OCI-LY7 (cell line): ENCODE data around the gene ZNF3. TPM values are rescaled to one million over a fixed set of nuclear protein-coding genes. Genes with fewer than 3 reads are reported as not detected.

Experiments
- BruUV-seq: library from RNA; stranded (reverse); fragments of 400-500 nt; replicated peaks from 2 replicates; lab custom pipeline; 2021; lab: Mats Ljungman, UMichigan
- CTCF ChIA-PET: fragments of 300-600 bp; sonication (Branson Sonifier 250); formaldehyde crosslinking; loops from one replicate; lab custom pipeline; 2022; ENCODE audit warnings: antibody characterized with exemption; ENCODE audit not compliant: unreplicated experiment; lab: Charles Lee
- POLR2A ChIA-PET: fragments of 300-600 bp; sonication (Branson Sonifier 250); formaldehyde crosslinking; loops from one replicate; lab custom pipeline; 2022; ENCODE audit warnings: antibody characterized with exemption; lab: Charles Lee
- DNase-seq: peaks from one replicate; pipeline ENCODE4 v3.0.0-alpha.2; 2015; ENCODE audit warnings: low spot score
- H2AFZ ChIP-seq: fragments of 200-600 bp; sonication (generic), shearing (Covaris generic); 2 replicates; pipeline ENCODE4 v1.6.1; 2014; ENCODE audit warnings: mild to moderate bottlenecking, antibody characterized with exemption, low read length, moderate library complexity
- H3K27ac ChIP-seq: fragments of 200-600 bp; sonication (generic); 2 replicates; pipeline ENCODE4 v1.5.1; 2014; ENCODE audit warnings: mixed run types, low read depth, mild to moderate bottlenecking, moderate library complexity, low read length, inconsistent platforms; ENCODE audit not compliant: poor library complexity, severe bottlenecking
- H3K36me3 ChIP-seq: fragments of 200-600 bp; sonication (generic); 2 replicates; pipeline ENCODE4 v1.6.1; 2014; ENCODE audit warnings: mild to moderate bottlenecking, antibody characterized with exemption, low read length, moderate library complexity, mixed read lengths; ENCODE audit not compliant: insufficient read depth
- H3K4me1 ChIP-seq: fragments of 200-600 bp; sonication (generic); 2 replicates; pipeline ENCODE4 v1.5.1; 2014; ENCODE audit warnings: mild to moderate bottlenecking, low read length; ENCODE audit not compliant: insufficient read depth, poor library complexity, severe bottlenecking
- H3K4me2 ChIP-seq: fragments of 200-600 bp; sonication (generic); 2 replicates; pipeline ENCODE4 v1.6.1; 2014; ENCODE audit warnings: mild to moderate bottlenecking, low read length
- H3K4me3 ChIP-seq: fragments of 200-600 bp; sonication (generic); 2 replicates; pipeline ENCODE4 v1.5.1; 2014; ENCODE audit warnings: mild to moderate bottlenecking, low read depth, low read length; ENCODE audit not compliant: poor library complexity, severe bottlenecking
- H3K79me2 ChIP-seq: fragments of 200-600 bp; sonication (generic); 2 replicates; pipeline ENCODE4 v1.6.1; 2016; ENCODE audit warnings: low read depth, mild to moderate bottlenecking, low read length, moderate library complexity, mixed read lengths; ENCODE audit not compliant: insufficient read depth
- H3K9me2 ChIP-seq: fragments of 200-600 bp; sonication (generic); 2 replicates; pipeline ENCODE4 v1.6.1; 2016; ENCODE audit warnings: mild to moderate bottlenecking, low read length, mixed read lengths; ENCODE audit not compliant: insufficient read depth
- H3K9me3 ChIP-seq: fragments of 200-600 bp; sonication (generic); 2 replicates; pipeline ENCODE4 v1.6.1; 2014; ENCODE audit warnings: mild to moderate bottlenecking, mixed run types, low read length, mixed read lengths
- H4K20me1 ChIP-seq: fragments of 200-600 bp; sonication (generic); 2 replicates; pipeline ENCODE4 v1.6.1; 2014; ENCODE audit warnings: mild to moderate bottlenecking, antibody characterized with exemption, low read length, moderate library complexity, mixed read lengths; ENCODE audit not compliant: insufficient read depth
- EZH2phosphoT487 ChIP-seq: fragments of 200-600 bp; sonication (generic); IDR thresholded peaks from 2 replicates; pipeline ENCODE4 v1.6.1; 2018; ENCODE audit warnings: low read depth, borderline replicate concordance, mild to moderate bottlenecking, mixed run types, antibody characterized with exemption, low read length, moderate library complexity, mixed read lengths
- intact Hi-C: fragments of 100-400 bp; cut with micrococcal nuclease; formaldehyde crosslinking; loops from one replicate; pipeline ENCODE4 v1.10.0; 2022; ENCODE audit not compliant: unreplicated experiment
- total RNA-seq, 2 experiments: library from RNA; depleted of rRNA in 1 of 2; stranded (reverse); fragments of >200 nt in 1 of 2; shearing (Covaris generic) in 1 of 2; gene quantifications; 2 replicates each; pipeline ENCODE4 v1.2.3, GENCODE V29; 2014 to 2022
- TF ChIP-seq, protein P1 (sequence below): fragments of 200-600 bp; sonication (generic); conservative IDR thresholded peaks from 2 replicates; pipeline ENCODE4 v1.5.1; 2014; ENCODE audit warnings: mild to moderate bottlenecking, antibody characterized with exemption, low read length, moderate library complexity, mixed read lengths

The ZNF3 gene
- total RNA-seq, 2 experiments from 2014 or later: 19.8 to 23.7 TPM

DNA sequence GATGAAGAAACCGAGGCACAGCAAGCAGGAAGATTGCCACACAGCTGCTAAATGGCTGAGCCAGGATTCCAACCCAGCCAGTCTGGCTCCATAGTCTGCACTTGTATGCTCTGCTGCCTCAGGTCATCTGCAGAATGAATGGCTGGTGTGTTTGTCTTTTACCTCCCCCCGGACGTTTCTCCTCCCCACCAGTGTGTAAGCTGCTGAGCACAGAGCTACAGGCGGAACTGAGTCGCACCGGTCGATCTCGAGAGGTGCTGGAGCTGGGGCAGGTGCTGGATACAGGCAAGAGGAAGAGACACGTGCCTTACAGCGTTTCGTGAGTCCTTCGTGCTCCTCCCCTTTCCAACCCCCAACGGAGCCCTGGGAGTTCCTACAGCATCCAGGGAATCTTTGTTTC is 40.5 kb upstream of the ZNF3 start:
- ChIA-PET POLR2A (no interaction called here), CTCF (no interaction called here)
- Histone ChIP-seq H3K27ac (no peak overlapping the region), H2AFZ (no peak overlapping the region), H3K9me2 (no peaks in the 10 kb centered on the region), H3K4me1 (peaks cover 33% of the 10 kb centered on the region), H3K4me3 (no peak overlapping the region), H3K36me3 (peaks cover 28% of the 10 kb centered on the region; the same call in 1 of the 2 replicates), H4K20me1 (no peaks in the 10 kb centered on the region), H3K79me2 (peaks cover 27% of the 10 kb centered on the region; the same call in 1 of the 2 replicates), H3K4me2 (no peak overlapping the region), H3K9me3 (no peaks in the 10 kb centered on the region)
- BruUV-seq: no TSS peak
- intact Hi-C loops: no loop called here
- no peak for TF ChIP-seq EZH2phosphoT487
- TF ChIP-seq, protein P1, sequence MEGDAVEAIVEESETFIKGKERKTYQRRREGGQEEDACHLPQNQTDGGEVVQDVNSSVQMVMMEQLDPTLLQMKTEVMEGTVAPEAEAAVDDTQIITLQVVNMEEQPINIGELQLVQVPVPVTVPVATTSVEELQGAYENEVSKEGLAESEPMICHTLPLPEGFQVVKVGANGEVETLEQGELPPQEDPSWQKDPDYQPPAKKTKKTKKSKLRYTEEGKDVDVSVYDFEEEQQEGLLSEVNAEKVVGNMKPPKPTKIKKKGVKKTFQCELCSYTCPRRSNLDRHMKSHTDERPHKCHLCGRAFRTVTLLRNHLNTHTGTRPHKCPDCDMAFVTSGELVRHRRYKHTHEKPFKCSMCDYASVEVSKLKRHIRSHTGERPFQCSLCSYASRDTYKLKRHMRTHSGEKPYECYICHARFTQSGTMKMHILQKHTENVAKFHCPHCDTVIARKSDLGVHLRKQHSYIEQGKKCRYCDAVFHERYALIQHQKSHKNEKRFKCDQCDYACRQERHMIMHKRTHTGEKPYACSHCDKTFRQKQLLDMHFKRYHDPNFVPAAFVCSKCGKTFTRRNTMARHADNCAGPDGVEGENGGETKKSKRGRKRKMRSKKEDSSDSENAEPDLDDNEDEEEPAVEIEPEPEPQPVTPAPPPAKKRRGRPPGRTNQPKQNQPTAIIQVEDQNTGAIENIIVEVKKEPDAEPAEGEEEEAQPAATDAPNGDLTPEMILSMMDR: no peak
- DNase-seq: no peak

DNA sequence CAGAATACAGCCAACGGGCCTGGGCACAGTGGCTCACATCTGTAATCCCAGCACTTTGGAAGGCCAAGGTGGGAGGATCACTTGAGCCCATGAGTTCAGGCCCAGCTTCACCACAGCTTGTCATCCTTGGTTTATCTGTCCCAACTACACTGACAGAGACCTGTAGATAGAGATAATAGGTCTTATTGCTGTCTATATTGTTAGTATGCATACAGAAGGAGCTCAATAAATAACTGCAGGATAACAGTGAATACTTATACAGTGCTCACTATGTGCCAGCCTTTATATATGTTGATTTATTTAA is 39.2 kb upstream of the ZNF3 start:
- no peak for DNase-seq
- Histone ChIP-seq H3K4me3 (peak overlapping the region; percentile 80), H3K9me2 (no peaks in the 10 kb centered on the region), H3K36me3 (peaks cover 32% of the 10 kb centered on the region), H2AFZ (peak overlapping the region; percentile 84; the same call in 1 of the 2 replicates), H3K4me1 (peaks cover 28% of the 10 kb centered on the region), H4K20me1 (no peaks in the 10 kb centered on the region), H3K27ac (peak overlapping the region; percentile 73), H3K9me3 (no peaks in the 10 kb centered on the region), H3K79me2 (peaks cover 26% of the 10 kb centered on the region; the same call in 1 of the 2 replicates), H3K4me2 (peak overlapping the region; percentile 85)
- BruUV-seq: no TSS peak
- TF ChIP-seq, protein P1: no peak
- TF ChIP-seq EZH2phosphoT487: no peak
- ChIA-PET CTCF (interaction anchor here (0.6 kb wide), 1 partner anchor 33 kb away, joined by 3 read pairs; no protein-coding TSS in a partner anchor), POLR2A (interaction anchor here (0.6 to 2.2 kb wide), 6 partner anchors 19 to 96 kb away, joined by 3 to 10 read pairs (median 4); partner anchors contain the start of genes AP4M1, LAMTOR4 and MCM7)
- intact Hi-C loops: no loop called here

DNA sequence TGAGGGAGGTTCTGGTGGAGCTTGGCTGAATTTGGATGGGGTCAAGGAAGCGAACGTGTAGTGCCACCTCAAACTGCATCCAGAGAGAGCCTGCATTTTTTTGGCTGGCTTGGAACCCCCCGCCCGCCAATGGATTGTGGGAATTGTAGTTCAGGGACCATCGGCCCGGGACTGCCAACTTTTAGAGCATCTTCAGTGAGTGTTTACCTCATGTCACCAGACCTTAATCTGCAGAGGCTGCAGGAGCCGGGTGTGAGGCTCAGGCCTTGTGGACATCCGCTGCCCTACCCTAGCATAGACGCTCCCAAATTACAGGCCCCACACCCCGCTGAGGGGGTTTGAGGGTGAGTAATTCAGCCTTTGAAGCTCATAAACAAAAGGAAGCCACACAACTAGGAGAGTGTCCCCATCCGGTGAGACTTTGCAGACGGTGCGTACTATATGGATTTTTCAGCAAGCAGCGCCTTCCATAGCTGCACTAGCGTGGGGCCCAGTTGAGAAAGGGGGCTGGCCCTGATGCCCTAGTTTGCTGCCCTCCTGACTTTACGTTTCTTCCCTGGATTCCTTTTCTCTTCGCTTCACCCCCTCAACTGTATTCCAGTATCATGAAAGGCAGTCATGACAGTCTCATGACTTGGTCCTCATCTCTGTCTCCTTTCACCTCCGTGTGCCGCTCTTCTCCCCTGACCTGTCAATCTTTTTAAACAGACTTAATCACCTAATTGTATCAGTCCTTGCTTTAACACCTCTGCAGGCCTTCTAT is 38.6 kb upstream of the ZNF3 start:
- Histone ChIP-seq H3K4me1 (peaks cover 23% of the 10 kb centered on the region), H3K27ac (peak overlapping the region; percentile 73), H3K4me3 (peak overlapping the region; percentile 80), H3K36me3 (peaks cover 32% of the 10 kb centered on the region), H3K9me2 (no peaks in the 10 kb centered on the region), H3K79me2 (peaks cover 20% of the 10 kb centered on the region; the same call in 1 of the 2 replicates), H4K20me1 (no peaks in the 10 kb centered on the region), H3K9me3 (no peaks in the 10 kb centered on the region), H2AFZ (peak overlapping the region; percentile 84), H3K4me2 (peak overlapping the region; percentile 85)
- TF ChIP-seq EZH2phosphoT487: no peak
- TF ChIP-seq, protein P1: 0 out of 2 replicates have a peak, but pooled peaks have one; percentile 27
- BruUV-seq: TSS peak; percentile 85
- CTCF ChIA-PET: interaction anchor here (0.6 kb wide), 1 partner anchor 32 kb away, joined by 3 read pairs; no protein-coding TSS in a partner anchor
- peak; percentile 77 for DNase-seq
- POLR2A ChIA-PET: interaction anchor here (0.6 to 2.2 kb wide), 6 partner anchors 18 to 97 kb away, joined by 3 to 10 read pairs (median 4); partner anchors contain the start of genes AP4M1, LAMTOR4 and MCM7
- intact Hi-C loops: loop anchor here (1.0 kb wide), 1 partner anchor 19 kb away; the partner anchor contains the start of genes AP4M1 and MCM7
